ENCODE measurements around the gene TOR2A.

TOR2A gene

GRCh38 chr9:127690735-127691134, 44.4 kb downstream of the TOR2A start:
- Histone ChIP-seq H3K4me1 (ENCODE audit: control insufficient read depth in 2 of 2, insufficient read depth in 1 of 2, low read depth in 1 of 2, low read length in 2 of 2) (no peaks in the 10 kb centered on the region), H4K8ac (ENCODE audit: low read depth, low read length) (no peak overlapping the region), H3K4me3 (ENCODE audit: low read length in 2 of 2) (no peak overlapping the region), H3K18ac (ENCODE audit: low read length) (no peak overlapping the region), H2BK120ac (ENCODE audit: low read depth, low read length) (no peak overlapping the region), H3K4me2 (ENCODE audit: insufficient read depth, low read length, poor library complexity, severe bottlenecking) (no peak overlapping the region), H3K27me3 (ENCODE audit: control insufficient read depth in 3 of 3, insufficient read depth in 3 of 3, low read depth in 1 of 3, low read length in 3 of 3) (no peaks in the 10 kb centered on the region), H3K36me3 (replicated peaks in 1 of 2; ENCODE audit: control insufficient read depth in 2 of 2, insufficient read depth in 2 of 2, low read length in 2 of 2) (peaks cover 15 to 46% of the 10 kb centered on the region in 2 donors), H3K27ac (replicated peaks; ENCODE audit: low read length) (no peak overlapping the region), H3K4ac (ENCODE audit: low read length) (no peak overlapping the region), H3K23ac (ENCODE audit: low read depth, low read length, poor library complexity) (no peak overlapping the region), H2BK15ac (ENCODE audit: low read length) (no peak overlapping the region), H2BK12ac (ENCODE audit: low read length) (no peak overlapping the region), H2BK5ac (ENCODE audit: low read length) (no peak overlapping the region), H2AK5ac (ENCODE audit: low read depth, low read length) (no peak overlapping the region), H3K9ac (ENCODE audit: low read depth, low read length, poor library complexity) (no peak overlapping the region), H3K9me3 (replicated peaks in 1 of 2; ENCODE audit: control insufficient read depth in 2 of 2, insufficient read depth in 1 of 2, low read depth in 1 of 2, low read length in 2 of 2) (peaks cover 4 to 6% of the 10 kb centered on the region in 2 donors), H2AFZ (ENCODE audit: low read length) (no peak overlapping the region), H3K14ac (ENCODE audit: low read length) (no peak overlapping the region), H3K79me1 (ENCODE audit: low read depth, low read length) (no peaks in the 10 kb centered on the region), H4K91ac (ENCODE audit: low read depth, low read length, poor library complexity) (no peak overlapping the region)
- DNase-seq (ENCODE audit: low spot score), result no peak
- WGBS, 2 donors (ENCODE audit: extremely low coverage in 2 of 2, insufficient read length in 2 of 2, insufficient replicate concordance in 1 of 2), result no CpG with 5 or more reads among the region's 10 CpGs

DNA sequence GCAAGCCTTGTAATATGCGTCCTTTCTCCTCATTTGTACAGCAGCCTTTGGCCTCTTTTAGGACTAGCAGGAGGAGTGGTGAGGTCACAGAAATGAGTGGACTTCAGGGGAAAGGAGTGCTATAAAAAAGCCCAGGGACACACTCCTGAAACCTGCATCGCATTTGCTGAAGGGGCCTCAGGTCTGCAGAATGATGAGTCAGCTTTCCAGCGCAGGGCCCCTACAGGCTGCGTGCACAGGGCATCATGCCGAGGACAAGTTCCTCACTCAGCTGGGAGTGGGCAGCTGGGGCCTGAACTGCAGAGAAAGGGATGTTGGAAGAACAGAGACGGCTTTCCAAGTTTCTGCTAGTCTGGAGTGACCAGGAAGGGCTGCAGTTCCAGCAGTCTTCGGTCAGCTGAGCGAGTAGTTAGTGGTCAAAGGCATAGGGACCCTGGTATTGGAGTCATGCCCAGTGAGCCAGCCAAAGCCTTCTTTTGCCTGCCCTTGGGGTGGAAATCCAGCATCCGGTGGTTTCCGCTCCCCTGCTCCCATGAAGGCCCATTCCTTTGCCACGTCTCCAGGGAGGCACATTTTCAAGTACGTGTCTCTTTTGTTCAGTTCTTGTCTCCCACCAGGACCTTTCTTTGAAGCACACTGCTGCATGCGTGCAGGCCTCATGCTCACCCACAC, 45.6 kb downstream of the TOR2A start:
- no CpG with 5 or more reads among the region's 13 CpGs for WGBS, 2 donors (ENCODE audit: extremely low coverage in 2 of 2, insufficient read length in 2 of 2, insufficient replicate concordance in 1 of 2)
- no peak overlapping the region for H3K18ac ChIP-seq (ENCODE audit: low read length)

GRCh38 chr9:127686461-127687393, 48.4 kb downstream of the TOR2A start:
- H3K23ac ChIP-seq (ENCODE audit: low read depth, low read length, poor library complexity), result no peak overlapping the region
- peaks cover 32 to 70% of the 10 kb centered on the region in 2 donors for H3K36me3 ChIP-seq (replicated peaks in 1 of 2; ENCODE audit: control insufficient read depth in 2 of 2, insufficient read depth in 2 of 2, low read length in 2 of 2)
- no peak overlapping the region for H3K14ac ChIP-seq (ENCODE audit: low read length)
- H3K27me3 ChIP-seq (ENCODE audit: control insufficient read depth in 3 of 3, insufficient read depth in 3 of 3, low read depth in 1 of 3, low read length in 3 of 3), result no peaks in the 10 kb centered on the region
- no peak overlapping the region for H3K4me3 ChIP-seq (ENCODE audit: low read length in 2 of 2)
- H3K4me2 ChIP-seq (ENCODE audit: insufficient read depth, low read length, poor library complexity, severe bottlenecking), result no peak overlapping the region
- no peak overlapping the region for H4K91ac ChIP-seq (ENCODE audit: low read depth, low read length, poor library complexity)
- no peak overlapping the region for H2BK120ac ChIP-seq (ENCODE audit: low read depth, low read length)
- H2BK15ac ChIP-seq (ENCODE audit: low read length), result no peak overlapping the region
- H2BK12ac ChIP-seq (ENCODE audit: low read length), result no peak overlapping the region
- no peaks in the 10 kb centered on the region for H3K4me1 ChIP-seq (ENCODE audit: control insufficient read depth in 2 of 2, insufficient read depth in 1 of 2, low read depth in 1 of 2, low read length in 2 of 2)
- H3K27ac ChIP-seq (replicated peaks; ENCODE audit: low read length), result no peak overlapping the region
- H4K8ac ChIP-seq (ENCODE audit: low read depth, low read length), result no peak overlapping the region
- no peak overlapping the region for H2AK5ac ChIP-seq (ENCODE audit: low read depth, low read length)
- H2BK5ac ChIP-seq (ENCODE audit: low read length), result no peak overlapping the region
- no peak overlapping the region for H3K18ac ChIP-seq (ENCODE audit: low read length)
- H3K9ac ChIP-seq (ENCODE audit: low read depth, low read length, poor library complexity), result no peak overlapping the region
- H3K79me1 ChIP-seq (ENCODE audit: low read depth, low read length), result peaks cover 2% of the 10 kb centered on the region
- H2AFZ ChIP-seq (ENCODE audit: low read length), result no peak overlapping the region
- no peak overlapping the region for H3K4ac ChIP-seq (ENCODE audit: low read length)
- no peak for DNase-seq (ENCODE audit: low spot score)
- no CpG with 5 or more reads among the region's 6 CpGs for WGBS, 2 donors (ENCODE audit: extremely low coverage in 2 of 2, insufficient read length in 2 of 2, insufficient replicate concordance in 1 of 2)
- H3K9me3 ChIP-seq (replicated peaks in 1 of 2; ENCODE audit: control insufficient read depth in 2 of 2, insufficient read depth in 1 of 2, low read depth in 1 of 2, low read length in 2 of 2), result peaks cover 4 to 6% of the 10 kb centered on the region in 2 donors

More for the DNA sequence above, 45.6 kb downstream of the TOR2A start:
- no peak overlapping the region for H2AFZ ChIP-seq (ENCODE audit: low read length)
- H3K36me3 ChIP-seq (replicated peaks in 1 of 2; ENCODE audit: control insufficient read depth in 2 of 2, insufficient read depth in 2 of 2, low read length in 2 of 2), result peaks cover 15 to 46% of the 10 kb centered on the region in 2 donors
- H2AK5ac ChIP-seq (ENCODE audit: low read depth, low read length), result no peak overlapping the region
- H3K27ac ChIP-seq (replicated peaks; ENCODE audit: low read length), result no peak overlapping the region
- no peak overlapping the region for H2BK12ac ChIP-seq (ENCODE audit: low read length)
- H4K8ac ChIP-seq (ENCODE audit: low read depth, low read length), result no peak overlapping the region
- H3K4ac ChIP-seq (ENCODE audit: low read length), result no peak overlapping the region
- H3K27me3 ChIP-seq (ENCODE audit: control insufficient read depth in 3 of 3, insufficient read depth in 3 of 3, low read depth in 1 of 3, low read length in 3 of 3), result no peaks in the 10 kb centered on the region
- H2BK5ac ChIP-seq (ENCODE audit: low read length), result no peak overlapping the region
- no peak overlapping the region for H3K9ac ChIP-seq (ENCODE audit: low read depth, low read length, poor library complexity)
- H3K23ac ChIP-seq (ENCODE audit: low read depth, low read length, poor library complexity), result no peak overlapping the region
- H3K4me2 ChIP-seq (ENCODE audit: insufficient read depth, low read length, poor library complexity, severe bottlenecking), result no peak overlapping the region
- H2BK15ac ChIP-seq (ENCODE audit: low read length), result no peak overlapping the region
- no peaks in the 10 kb centered on the region for H3K4me1 ChIP-seq (ENCODE audit: control insufficient read depth in 2 of 2, insufficient read depth in 1 of 2, low read depth in 1 of 2, low read length in 2 of 2)
- no peak for DNase-seq (ENCODE audit: low spot score)
- H3K4me3 ChIP-seq (ENCODE audit: low read length in 2 of 2), result no peak overlapping the region
- no peaks in the 10 kb centered on the region for H3K79me1 ChIP-seq (ENCODE audit: low read depth, low read length)
- H3K14ac ChIP-seq (ENCODE audit: low read length), result no peak overlapping the region
- H2BK120ac ChIP-seq (ENCODE audit: low read depth, low read length), result no peak overlapping the region
- peaks cover 4 to 6% of the 10 kb centered on the region in 2 donors for H3K9me3 ChIP-seq (replicated peaks in 1 of 2; ENCODE audit: control insufficient read depth in 2 of 2, insufficient read depth in 1 of 2, low read depth in 1 of 2, low read length in 2 of 2)
- H4K91ac ChIP-seq (ENCODE audit: low read depth, low read length, poor library complexity), result no peak overlapping the region

DNA sequence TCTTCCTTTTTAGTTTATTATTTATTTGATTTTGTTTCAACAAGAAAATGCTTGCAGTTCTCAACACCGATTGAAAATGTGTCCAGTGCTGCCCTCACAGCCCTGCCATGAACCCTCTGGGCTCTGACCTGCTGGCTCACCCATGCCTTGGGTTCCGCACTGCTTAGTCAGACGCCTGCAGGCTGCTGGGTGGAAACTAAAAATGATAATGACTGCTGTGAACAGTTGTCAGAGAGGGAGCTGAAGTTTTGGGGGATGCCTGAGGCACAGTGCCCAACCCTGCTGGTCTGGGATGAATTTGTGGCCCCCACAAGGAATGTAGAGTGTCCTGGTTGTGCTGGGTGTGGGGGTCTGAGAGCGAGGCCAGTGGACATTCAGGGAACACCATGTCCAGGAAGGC, 50.5 kb downstream of the TOR2A start:
- Histone ChIP-seq H3K27me3 (ENCODE audit: control insufficient read depth in 3 of 3, insufficient read depth in 3 of 3, low read depth in 1 of 3, low read length in 3 of 3) (no peaks in the 10 kb centered on the region), H3K79me1 (ENCODE audit: low read depth, low read length) (peaks cover 2% of the 10 kb centered on the region), H3K27ac (replicated peaks; ENCODE audit: low read length) (no peak overlapping the region), H3K4me1 (ENCODE audit: control insufficient read depth in 2 of 2, insufficient read depth in 1 of 2, low read depth in 1 of 2, low read length in 2 of 2) (no peaks in the 10 kb centered on the region), H3K14ac (ENCODE audit: low read length) (no peak overlapping the region), H3K18ac (ENCODE audit: low read length) (no peak overlapping the region), H3K4ac (ENCODE audit: low read length) (no peak overlapping the region), H3K36me3 (replicated peaks in 1 of 2; ENCODE audit: control insufficient read depth in 2 of 2, insufficient read depth in 2 of 2, low read length in 2 of 2) (peaks cover 31 to 70% of the 10 kb centered on the region in 2 donors), H4K8ac (ENCODE audit: low read depth, low read length) (no peak overlapping the region), H4K91ac (ENCODE audit: low read depth, low read length, poor library complexity) (no peak overlapping the region), H2BK120ac (ENCODE audit: low read depth, low read length) (no peak overlapping the region), H2AFZ (ENCODE audit: low read length) (no peak overlapping the region), H3K9me3 (replicated peaks in 1 of 2; ENCODE audit: control insufficient read depth in 2 of 2, insufficient read depth in 1 of 2, low read depth in 1 of 2, low read length in 2 of 2) (peaks cover 2% of the 10 kb centered on the region in 2 donors), H3K4me2 (ENCODE audit: insufficient read depth, low read length, poor library complexity, severe bottlenecking) (no peak overlapping the region), H3K4me3 (ENCODE audit: low read length in 2 of 2) (no peak overlapping the region), H3K23ac (ENCODE audit: low read depth, low read length, poor library complexity) (no peak overlapping the region), H2AK5ac (ENCODE audit: low read depth, low read length) (no peak overlapping the region), H3K9ac (ENCODE audit: low read depth, low read length, poor library complexity) (no peak overlapping the region), H2BK5ac (ENCODE audit: low read length) (no peak overlapping the region), H2BK15ac (ENCODE audit: low read length) (no peak overlapping the region), H2BK12ac (ENCODE audit: low read length) (no peak overlapping the region)
- no CpG with 5 or more reads among the region's 4 CpGs for WGBS, 2 donors (ENCODE audit: extremely low coverage in 2 of 2, insufficient read length in 2 of 2, insufficient replicate concordance in 1 of 2)
- no peak for DNase-seq (ENCODE audit: low spot score)

All from neuronal stem cell (in vitro differentiated cells).